GM19438 (cell line): ENCODE measurements around the gene RPS6KA2.
"Not testable (repeated sequence)": the region's sequence is repeated elsewhere in the genome, so short reads cannot be mapped to it uniquely, and the experiment has no call there.

Experiments used
- ATAC-seq: cut with Tn5 transposase; IDR thresholded peaks from one replicate; pipeline ENCODE4 v1.9.1; 2021; ENCODE audit warnings: low read depth; ENCODE audit not compliant: unreplicated experiment

The RPS6KA2 gene

GRCh38 chr6:166595949-166596348 lies 31.1 kb downstream of the RPS6KA2 start:
- ATAC-seq, result no peak

DNA sequence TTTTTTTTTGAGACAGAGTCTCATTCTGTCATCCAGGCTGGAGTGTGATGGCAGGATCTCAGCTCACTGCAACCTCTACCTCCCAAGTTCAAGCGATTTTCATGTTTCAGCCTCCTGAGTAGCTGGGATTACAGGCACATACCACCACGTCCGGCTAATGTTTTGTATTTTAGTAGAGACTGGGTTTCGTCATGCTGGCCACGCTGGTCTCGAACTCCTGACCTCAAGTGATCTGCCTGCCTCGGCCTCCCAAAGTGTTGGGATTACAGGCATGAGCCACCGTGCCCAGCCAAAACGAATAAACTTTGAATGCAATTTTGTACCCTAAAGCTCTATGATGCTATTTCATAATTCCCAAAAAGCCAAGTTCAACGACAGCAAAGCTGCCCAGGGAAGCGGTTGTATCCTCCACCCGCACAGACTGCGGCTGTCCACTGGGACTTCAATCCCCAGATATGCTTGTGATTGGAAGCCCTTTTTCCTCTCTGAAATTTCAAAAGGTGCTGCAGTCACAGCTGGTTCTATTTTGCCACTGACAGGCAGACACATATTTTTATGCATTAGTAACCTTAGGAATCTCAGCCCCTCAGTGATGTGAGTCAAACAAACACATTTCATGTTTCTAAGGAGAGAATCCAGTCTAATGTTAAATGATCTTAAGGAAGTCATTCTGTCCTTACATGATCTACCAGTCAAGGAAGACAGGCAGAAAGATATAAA lies 31.8 kb downstream of the RPS6KA2 start:
- ATAC-seq, result no peak

DNA sequence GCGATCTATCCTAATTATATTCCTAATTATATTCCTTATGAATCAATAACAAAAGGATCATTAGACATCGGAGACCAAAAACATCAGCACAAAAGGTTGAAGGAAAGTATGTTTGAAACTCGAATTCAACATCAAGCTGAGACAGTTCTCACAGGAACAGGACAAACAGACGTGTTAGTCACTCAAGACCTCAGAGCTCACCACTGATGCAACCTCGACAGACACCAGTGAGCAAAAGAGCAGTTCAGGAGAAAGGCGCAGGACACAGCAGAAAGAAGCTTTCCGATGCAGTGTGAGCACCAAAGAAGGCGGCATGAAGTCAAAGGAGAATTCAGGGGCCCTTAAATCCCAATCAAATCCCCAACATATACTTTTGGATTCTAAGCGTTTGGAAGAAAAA lies 34.2 kb downstream of the RPS6KA2 start:
- no peak for ATAC-seq

DNA sequence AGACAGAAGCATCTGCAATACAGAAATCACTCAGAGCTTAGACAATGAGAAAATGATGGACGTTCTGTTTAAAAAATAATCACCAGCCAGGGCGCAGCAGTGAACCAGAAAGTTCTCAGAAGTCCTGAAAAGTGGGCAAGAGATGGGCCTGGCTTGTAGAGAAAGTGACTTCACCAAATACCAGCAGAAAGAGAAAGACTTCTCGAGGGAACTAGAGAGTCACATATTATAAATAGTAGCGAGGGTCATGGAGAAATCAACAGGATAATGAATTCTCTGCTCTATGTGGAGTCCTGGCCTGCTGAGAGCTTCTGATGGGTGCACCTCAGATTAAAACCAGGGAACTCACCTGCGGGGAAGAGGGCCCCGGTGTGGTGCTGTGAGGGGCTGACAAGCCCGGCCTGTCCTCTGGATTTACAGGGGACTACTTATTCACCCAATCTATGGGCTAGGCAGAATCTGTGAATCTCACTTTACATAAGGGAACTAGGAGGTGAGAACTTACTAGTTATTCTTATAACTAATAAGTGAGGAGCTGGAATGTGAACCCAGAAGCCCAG lies 35.0 kb downstream of the RPS6KA2 start:
- no peak for ATAC-seq

- ATAC-seq, result no peak
Measured at GRCh38 chr6:166591026-166591425, 36.0 kb downstream of the RPS6KA2 start.

- ATAC-seq, result no peak
Measured at GRCh38 chr6:166589786-166590574, 37.1 kb downstream of the RPS6KA2 start.

DNA sequence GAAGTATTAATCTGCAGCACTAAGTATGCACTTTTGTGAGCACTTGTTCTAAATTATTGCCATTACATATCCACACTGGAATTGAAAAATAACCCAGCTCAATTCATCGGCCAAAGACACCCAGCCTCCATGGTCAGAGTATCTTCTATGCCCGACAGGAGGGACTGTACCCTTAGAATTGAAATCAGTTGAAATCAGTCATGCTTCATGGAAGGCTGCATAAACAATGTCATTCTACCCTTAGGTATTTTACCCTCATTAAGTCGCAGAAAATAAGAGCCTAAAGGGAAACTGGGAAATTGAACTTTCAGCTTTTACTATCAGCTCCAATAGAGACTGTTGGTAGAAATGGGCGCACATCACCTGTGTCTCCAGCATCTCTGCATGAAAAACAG lies 37.7 kb downstream of the RPS6KA2 start:
- no peak for ATAC-seq

DNA sequence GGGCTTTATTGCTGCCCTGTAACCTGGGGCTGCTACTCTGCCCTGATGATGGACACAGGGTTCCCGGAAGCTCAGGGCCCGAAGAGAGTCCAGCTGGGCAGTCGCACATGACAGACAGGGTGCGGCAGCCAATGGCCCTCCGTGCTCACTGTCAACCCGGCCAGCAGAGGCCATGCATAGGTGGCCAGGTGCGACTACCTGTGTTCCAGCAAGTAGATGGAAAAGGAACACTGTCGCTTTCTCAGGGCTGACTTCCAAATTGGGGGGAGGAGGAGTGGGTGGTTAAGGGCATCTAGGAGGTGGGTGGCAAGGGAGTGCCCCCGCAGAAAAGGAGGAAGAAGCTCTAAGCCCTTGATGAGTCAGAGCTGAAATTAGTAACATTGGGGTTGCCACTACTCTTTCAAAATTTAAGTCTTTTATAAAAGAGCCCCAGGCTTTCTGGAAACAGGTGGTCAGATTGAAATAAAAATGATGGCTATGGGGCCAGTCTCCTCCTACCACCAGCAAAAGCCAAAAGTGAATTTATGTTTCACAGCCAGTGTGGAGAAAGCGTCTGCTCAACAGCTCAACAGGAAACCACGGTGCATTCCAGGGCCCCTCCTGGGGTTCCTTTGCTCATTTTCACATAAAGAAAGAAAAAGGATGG lies 38.2 kb downstream of the RPS6KA2 start:
- ATAC-seq, result peak; percentile 29

- ATAC-seq, result peak; percentile 81
Measured at GRCh38 chr6:166587631-166588413, 39.2 kb downstream of the RPS6KA2 start.

DNA sequence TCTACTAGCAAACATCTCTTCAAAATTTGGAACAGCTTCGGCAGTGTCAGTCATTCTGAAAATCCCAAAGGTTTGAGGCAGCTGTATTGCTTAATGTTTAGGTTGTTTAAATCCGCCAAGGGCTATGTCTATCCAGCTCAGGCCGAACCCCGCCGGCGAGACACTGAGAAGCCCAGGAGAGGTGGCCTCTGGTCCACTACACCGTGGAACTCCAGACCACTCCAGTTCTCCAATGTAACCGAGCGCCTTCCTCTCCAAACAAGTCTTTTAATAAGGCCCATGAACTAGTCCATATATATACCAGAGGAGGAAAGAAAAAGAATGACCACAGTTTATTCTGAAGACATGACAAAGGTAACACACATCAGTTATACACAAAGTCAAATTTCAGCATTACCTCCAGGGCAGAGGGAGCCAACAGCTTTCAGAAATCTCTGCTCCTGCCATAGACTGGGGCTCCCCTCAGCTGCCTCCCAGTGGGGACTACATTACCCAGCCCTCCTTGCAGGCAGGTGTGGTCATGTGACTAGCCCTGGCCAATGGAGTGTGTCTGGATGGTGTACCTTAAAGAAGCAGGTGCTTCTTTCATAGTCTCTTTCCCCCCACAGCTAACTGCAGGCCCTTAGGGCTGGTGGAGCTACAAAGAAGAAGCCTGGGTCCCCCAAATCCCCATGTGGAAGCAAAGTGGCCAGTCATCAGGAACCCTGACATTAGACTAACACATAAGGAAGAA lies 40.5 kb downstream of the RPS6KA2 start, which contains the start of gene RAMACL:
RAMACL (minus strand) TSS at position 255 of the 733 bp plus-strand sequence; CDS start at position 54, 201 bp downstream.
- ATAC-seq, result peak; percentile 59

DNA sequence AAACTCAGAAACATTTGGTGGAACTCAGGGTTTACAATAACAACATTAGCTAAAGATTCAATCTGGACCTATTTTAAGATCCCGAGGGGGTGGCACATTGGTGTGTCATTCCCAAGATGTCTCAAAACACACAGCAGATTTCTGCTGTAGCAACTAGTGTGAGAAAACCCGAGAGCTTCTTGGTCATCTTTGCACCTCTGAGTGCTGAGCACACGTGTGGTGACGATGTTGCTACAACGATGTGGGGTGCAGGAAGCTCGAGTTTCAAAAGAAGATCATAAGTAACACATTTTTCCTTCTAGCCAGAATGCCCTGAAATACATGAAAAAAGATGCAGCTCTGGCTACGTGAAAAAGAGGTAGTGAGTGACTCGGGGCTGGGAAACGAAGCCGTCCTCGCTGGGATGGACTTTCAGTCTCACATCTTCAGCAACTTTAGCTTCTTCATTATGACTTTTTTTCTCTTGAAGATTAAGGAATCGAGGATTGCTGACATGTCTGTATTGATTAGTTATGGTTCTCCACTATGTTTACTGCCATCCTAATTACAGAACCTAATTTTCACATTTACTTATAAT lies 42.1 kb downstream of the RPS6KA2 start:
- ATAC-seq, result no peak

DNA sequence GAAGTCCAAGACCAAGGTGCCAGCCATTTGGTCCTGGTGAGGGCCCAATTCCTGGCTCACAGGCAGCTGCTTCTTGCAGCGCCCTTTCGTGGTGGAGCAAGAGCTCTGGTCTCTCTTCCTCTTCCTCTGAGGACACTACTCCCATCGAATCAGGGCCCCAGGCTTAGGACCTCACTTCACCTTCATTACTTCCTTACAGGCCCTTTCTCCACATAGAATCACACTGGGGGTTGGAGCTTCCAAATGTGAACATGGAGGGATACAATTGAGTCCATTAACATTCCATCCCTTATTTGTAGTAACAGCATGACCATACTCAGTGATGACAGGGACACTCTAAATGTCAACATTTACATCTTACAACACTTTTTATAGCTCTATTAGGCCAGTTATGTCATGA lies 42.9 kb downstream of the RPS6KA2 start:
- no peak for ATAC-seq

GRCh38 chr6:166583230-166583965 lies 43.7 kb downstream of the RPS6KA2 start:
- no peak for ATAC-seq

DNA sequence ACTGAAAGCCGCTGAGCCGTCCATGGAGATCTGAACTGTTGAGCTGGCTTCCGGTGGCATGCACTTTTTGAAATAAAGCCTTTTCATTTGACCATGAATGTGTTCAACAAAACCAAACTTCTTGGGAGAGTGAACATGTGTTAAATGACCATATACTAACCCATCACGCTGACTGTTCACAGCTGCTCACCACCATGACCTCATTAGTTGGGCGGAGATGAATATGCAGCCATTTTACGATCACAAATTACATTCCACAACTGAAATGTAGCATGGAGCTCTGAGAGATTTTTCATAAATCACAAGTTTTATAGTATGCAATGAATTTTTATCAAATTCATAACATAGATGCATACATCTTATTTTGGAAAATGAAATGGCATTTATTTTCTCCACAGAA lies 44.8 kb downstream of the RPS6KA2 start:
- no peak for ATAC-seq

GRCh38 chr6:166581801-166582200 lies 45.2 kb downstream of the RPS6KA2 start:
- not testable (repeated sequence) for ATAC-seq

GRCh38 chr6:166581091-166581511 lies 46.0 kb downstream of the RPS6KA2 start:
- no peak for ATAC-seq

- ATAC-seq, result no peak
Measured at GRCh38 chr6:166580076-166581050, 46.7 kb downstream of the RPS6KA2 start.
